ENCODE results near the gene ADCY10. TPM values are rescaled to one million over a fixed set of nuclear protein-coding genes. Genes with fewer than 3 reads are reported as not detected.

The ADCY10 gene
- total and polyA plus RNA-seq, 2 experiments from 2014 or later = not detected

DNA sequence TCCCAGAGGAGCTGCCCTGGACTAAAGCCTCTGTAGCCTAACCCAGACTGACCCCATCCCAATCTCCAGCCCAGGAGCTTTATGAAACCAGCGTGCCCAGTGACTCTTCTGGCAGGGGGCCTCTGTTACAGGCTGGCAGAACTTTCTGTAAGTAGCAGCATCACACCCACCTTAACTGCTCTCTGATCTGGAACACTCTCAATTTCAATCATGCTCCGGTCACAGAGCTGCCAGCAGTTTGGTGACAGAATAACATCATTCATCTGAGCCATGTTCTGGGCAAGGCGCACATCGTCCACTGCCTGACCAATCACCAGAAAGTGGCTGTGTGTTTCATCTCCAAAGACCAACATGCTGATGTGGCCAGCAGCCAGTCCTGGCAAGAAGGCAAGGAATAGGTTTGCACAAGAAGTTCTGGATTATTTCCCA lies 14.7 kb downstream of the ADCY10 start (continued):
- TF ChIP-seq ZNF462 (CRISPR knock-in tag; IDR thresholded peaks at IDR 0.05) (no peak), STAT1 (IDR thresholded peaks at IDR 0.05; ENCODE audit: unreplicated experiment) (no peak), CREB1 (CRISPR knock-in tag; IDR thresholded peaks at IDR 0.05; ENCODE audit: low read depth) (no peak), ZNF331 (CRISPR knock-in tag; IDR thresholded peaks at IDR 0.05; ENCODE audit: low read depth) (no peak), POLR2AphosphoS5 (IDR thresholded peaks at IDR 0.05; ENCODE audit: low read depth) (no peak)
- TF ChIP-seq, protein P1, sequence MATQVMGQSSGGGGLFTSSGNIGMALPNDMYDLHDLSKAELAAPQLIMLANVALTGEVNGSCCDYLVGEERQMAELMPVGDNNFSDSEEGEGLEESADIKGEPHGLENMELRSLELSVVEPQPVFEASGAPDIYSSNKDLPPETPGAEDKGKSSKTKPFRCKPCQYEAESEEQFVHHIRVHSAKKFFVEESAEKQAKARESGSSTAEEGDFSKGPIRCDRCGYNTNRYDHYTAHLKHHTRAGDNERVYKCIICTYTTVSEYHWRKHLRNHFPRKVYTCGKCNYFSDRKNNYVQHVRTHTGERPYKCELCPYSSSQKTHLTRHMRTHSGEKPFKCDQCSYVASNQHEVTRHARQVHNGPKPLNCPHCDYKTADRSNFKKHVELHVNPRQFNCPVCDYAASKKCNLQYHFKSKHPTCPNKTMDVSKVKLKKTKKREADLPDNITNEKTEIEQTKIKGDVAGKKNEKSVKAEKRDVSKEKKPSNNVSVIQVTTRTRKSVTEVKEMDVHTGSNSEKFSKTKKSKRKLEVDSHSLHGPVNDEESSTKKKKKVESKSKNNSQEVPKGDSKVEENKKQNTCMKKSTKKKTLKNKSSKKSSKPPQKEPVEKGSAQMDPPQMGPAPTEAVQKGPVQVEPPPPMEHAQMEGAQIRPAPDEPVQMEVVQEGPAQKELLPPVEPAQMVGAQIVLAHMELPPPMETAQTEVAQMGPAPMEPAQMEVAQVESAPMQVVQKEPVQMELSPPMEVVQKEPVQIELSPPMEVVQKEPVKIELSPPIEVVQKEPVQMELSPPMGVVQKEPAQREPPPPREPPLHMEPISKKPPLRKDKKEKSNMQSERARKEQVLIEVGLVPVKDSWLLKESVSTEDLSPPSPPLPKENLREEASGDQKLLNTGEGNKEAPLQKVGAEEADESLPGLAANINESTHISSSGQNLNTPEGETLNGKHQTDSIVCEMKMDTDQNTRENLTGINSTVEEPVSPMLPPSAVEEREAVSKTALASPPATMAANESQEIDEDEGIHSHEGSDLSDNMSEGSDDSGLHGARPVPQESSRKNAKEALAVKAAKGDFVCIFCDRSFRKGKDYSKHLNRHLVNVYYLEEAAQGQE (IDR thresholded peaks at IDR 0.05; ENCODE audit: unreplicated experiment) = no peak

Measured in GM23338 (cell line).